Natural killer cell (primary cell): ENCODE data around the gene RAD51B. TPM values are rescaled to one million over a fixed set of nuclear protein-coding genes. Genes with fewer than 3 reads are reported as not detected.

Source experiments
- ATAC-seq, 3 donors: fragments of 150-1000 bp in 2 of 3; fragments of 200-7000 bp in 1 of 3; cut with Tn5 transposase; 1 replicate in 1 of 3; 2 replicates in 2 of 3; pipeline ENCODE4 v1.10.0; 2021; ENCODE audit warnings: mild to moderate bottlenecking in 2 of 3, moderate library complexity in 2 of 3
- DNase-seq, 2 donors: peaks; one replicate each; pipeline versions ENCODE4 v3.0.0 to v3.0.0-alpha.2; 2013 to 2021; ENCODE audit warnings: mixed read lengths in 1 of 2
- H3K27ac ChIP-seq: one replicate; pipeline ENCODE4 v1.5.1; 2013; ENCODE audit warnings: mild to moderate bottlenecking, low read length
- H3K27me3 ChIP-seq: one replicate; pipeline ENCODE4 v1.6.1; 2013; ENCODE audit warnings: low read length; ENCODE audit not compliant: control insufficient read depth, insufficient read depth
- H3K36me3 ChIP-seq: one replicate; pipeline ENCODE4 v1.6.1; 2013; ENCODE audit warnings: low read length; ENCODE audit not compliant: control insufficient read depth, insufficient read depth
- H3K4me1 ChIP-seq: one replicate; pipeline ENCODE4 v1.6.1; 2013; ENCODE audit warnings: low read length; ENCODE audit not compliant: control insufficient read depth, insufficient read depth
- H3K4me3 ChIP-seq: one replicate; pipeline ENCODE4 v1.5.1; 2013; ENCODE audit warnings: low read length
- H3K9me3 ChIP-seq: one replicate; pipeline ENCODE4 v1.6.1; 2013; ENCODE audit warnings: low read length; ENCODE audit not compliant: control insufficient read depth, insufficient read depth
- H3K27ac Mint-ChIP-seq, 2 donors: one replicate each; pipeline ENCODE4 v1.8.0; 2022; ENCODE audit warnings: mild to moderate bottlenecking in 2 of 2, mixed read lengths in 2 of 2, moderate library complexity in 1 of 2
- H3K27me3 Mint-ChIP-seq, 2 donors: one replicate each; pipeline ENCODE4 v1.8.0; 2022; ENCODE audit warnings: low read depth in 2 of 2, mixed read lengths in 2 of 2
- H3K36me3 Mint-ChIP-seq: one replicate; pipeline ENCODE4 v1.8.0; 2022; ENCODE audit warnings: mixed read lengths
- H3K4me1 Mint-ChIP-seq, 2 donors: one replicate each; pipeline ENCODE4 v1.8.0; 2022; ENCODE audit warnings: mixed read lengths in 2 of 2
- H3K4me3 Mint-ChIP-seq: one replicate; pipeline ENCODE4 v1.8.0; 2022; ENCODE audit warnings: mild to moderate bottlenecking, moderate library complexity, mixed read lengths
- H3K9me3 Mint-ChIP-seq, 2 donors: one replicate each; pipeline ENCODE4 v1.8.0; 2022; ENCODE audit warnings: mixed read lengths in 2 of 2
- CTCF ChIP-seq: fragments of 200-600 bp; IDR thresholded peaks from one replicate; pipeline ENCODE4 v1.8.0; 2022; ENCODE audit warnings: antibody characterized with exemption
- WGBS: methylation state at CpG from one replicate; pipeline ENCODE4 v1.1.7; 2013; ENCODE audit warnings: missing lambda C conversion rate; ENCODE audit not compliant: insufficient coverage; 5-methylcytosine and 5-hydroxymethylcytosine counted together
- intact Hi-C: fragments of 100-400 bp; cut with micrococcal nuclease; formaldehyde crosslinking; loops from one replicate; pipeline ENCODE4 v1.14.2; 2022
- total RNA-seq, 4 donors: library from RNA; stranded (reverse); fragments of 120-200 nt in 1 of 4; gene quantifications; one replicate each; pipeline versions ENCODE4 v1.2.3 to v1.2.4, GENCODE V29; 2013 to 2022

Gene RAD51B
- total RNA-seq, 3 donors from 2014 or later (not counting 1 experiment from before 2014, with no cell fraction given) = 28.1 to 37.6 (median 28.6) TPM

DNA sequence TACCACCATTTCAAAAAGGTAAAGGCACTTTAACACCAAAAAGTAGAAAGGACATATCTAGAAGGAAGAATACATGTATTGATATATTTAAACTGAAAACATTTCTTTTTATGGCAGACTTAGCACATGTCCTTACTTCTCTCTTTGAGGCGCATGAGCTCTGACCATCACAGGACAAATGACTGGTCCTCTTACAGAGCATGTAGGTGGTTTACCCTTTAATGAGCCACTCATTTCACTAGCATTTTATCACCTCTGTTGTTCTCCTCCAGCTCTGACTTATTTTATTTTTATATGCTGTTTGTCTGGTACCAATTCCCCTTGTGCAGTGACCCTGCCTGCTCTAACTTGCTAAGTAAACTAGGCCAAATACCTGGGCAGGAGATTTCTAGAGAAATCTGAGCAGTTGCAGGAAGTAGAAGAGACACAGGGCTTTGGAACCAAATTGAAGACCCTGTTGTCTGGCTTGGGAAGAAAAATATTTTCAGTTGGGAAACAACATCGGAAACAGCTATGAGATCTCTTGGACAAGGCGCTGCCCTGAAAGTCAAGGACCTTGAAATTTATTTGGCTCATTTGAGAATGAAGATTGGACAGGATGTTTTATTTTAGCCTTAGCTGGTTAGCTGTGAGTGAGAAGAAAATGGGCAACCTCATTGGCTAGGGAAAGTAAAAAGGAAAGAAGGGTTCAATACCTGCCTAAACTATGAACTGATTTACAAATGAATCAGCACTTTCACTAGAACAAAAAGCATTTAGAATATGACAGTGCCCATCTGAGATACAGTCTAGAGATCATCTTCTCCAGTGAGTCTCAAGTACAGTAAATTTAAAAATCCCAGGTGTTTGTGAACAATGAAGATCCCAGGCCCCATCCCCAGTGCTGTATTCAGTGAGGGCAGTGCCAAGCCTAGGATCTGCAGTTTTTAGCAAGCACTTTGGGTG is 598.9 kb downstream of the RAD51B start:
- ATAC-seq (no peak), DNase-seq (no peak)
- H3K4me3 ChIP-seq = no peak overlapping the region
- Mint-ChIP-seq H3K36me3 (no peaks in the 10 kb centered on the region), H3K27me3 (no peaks in the 10 kb centered on the region), H3K4me3 (no peak overlapping the region), H3K4me1 (peaks cover 7 to 11% of the 10 kb centered on the region in 2 donors), H3K9me3 (no peaks in the 10 kb centered on the region), H3K27ac (no peak overlapping the region)
- no peak for TF ChIP-seq CTCF
- H3K36me3 ChIP-seq = no peaks in the 10 kb centered on the region
- H3K9me3 ChIP-seq = no peaks in the 10 kb centered on the region
- WGBS = 100% methylated on average over 3 of the region's 3 CpGs
- no peak overlapping the region for H3K27ac ChIP-seq
- intact Hi-C loops = no loop called here
- H3K4me1 ChIP-seq = no peaks in the 10 kb centered on the region
- no peaks in the 10 kb centered on the region for H3K27me3 ChIP-seq

DNA sequence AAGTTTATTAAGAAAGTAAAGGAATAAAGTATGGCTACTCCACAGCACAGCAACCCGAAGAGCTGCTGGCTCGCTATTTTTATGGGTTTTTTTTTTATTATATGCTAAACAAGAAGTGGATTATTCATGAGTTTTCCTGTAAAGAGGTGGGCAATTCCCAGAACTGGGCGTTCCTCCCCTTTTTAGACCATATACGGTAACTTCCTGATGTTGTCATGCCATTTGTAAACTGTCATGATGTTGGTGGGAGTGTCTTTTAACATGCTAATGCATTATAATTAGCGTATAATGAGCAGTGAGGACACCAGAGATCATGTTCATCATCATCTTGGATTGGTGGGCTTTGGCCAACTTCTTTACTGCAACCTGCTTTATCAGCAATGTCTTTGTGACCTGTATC is 600.8 kb downstream of the RAD51B start:
- H3K27me3 Mint-ChIP-seq = no peaks in the 10 kb centered on the region
- Histone ChIP-seq H3K4me3 (no peak overlapping the region), H3K36me3 (no peaks in the 10 kb centered on the region), H3K27me3 (no peaks in the 10 kb centered on the region), H3K27ac (no peak overlapping the region), H3K9me3 (no peaks in the 10 kb centered on the region), H3K4me1 (no peaks in the 10 kb centered on the region)
- H3K27ac Mint-ChIP-seq = no peak overlapping the region
- WGBS = 87% methylated on average over 3 of the region's 5 CpGs
- DNase-seq = no peak
- no peaks in the 10 kb centered on the region for H3K9me3 Mint-ChIP-seq
- TF ChIP-seq CTCF = no peak
- peaks cover 7 to 11% of the 10 kb centered on the region in 2 donors for H3K4me1 Mint-ChIP-seq
- no peak overlapping the region for H3K4me3 Mint-ChIP-seq
- no peak for ATAC-seq
- intact Hi-C loops = no loop called here
- no peaks in the 10 kb centered on the region for H3K36me3 Mint-ChIP-seq

DNA sequence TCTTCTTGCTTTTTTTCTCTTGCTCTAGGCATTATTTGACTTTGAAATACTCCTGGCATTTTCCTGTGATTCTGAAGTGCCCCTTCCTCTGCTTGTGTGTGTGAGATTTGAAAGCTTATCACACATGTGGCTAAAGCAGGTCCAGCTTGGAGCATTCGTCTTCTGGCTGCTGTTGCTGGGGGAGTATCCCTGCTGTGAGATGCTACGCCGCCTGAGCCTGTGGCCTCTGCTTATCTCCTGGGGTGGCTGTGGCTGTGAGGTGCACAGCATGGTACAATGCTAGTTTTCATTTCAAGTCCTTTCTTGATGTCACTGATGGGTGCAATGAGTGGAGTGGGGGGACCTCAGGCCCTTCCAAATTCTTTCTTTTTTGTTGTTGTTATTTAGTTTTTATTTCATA is 601.5 kb downstream of the RAD51B start:
- ATAC-seq (no peak), DNase-seq (no peak)
- peaks cover 7 to 11% of the 10 kb centered on the region in 2 donors for H3K4me1 Mint-ChIP-seq
- H3K9me3 Mint-ChIP-seq = no peaks in the 10 kb centered on the region
- no peak overlapping the region for H3K27ac Mint-ChIP-seq
- H3K4me3 ChIP-seq = no peak overlapping the region
- 96% methylated on average over 3 of the region's 3 CpGs for WGBS
- no peak overlapping the region for H3K27ac ChIP-seq
- H3K27me3 ChIP-seq = no peaks in the 10 kb centered on the region
- TF ChIP-seq CTCF = no peak
- intact Hi-C loops = no loop called here
- no peaks in the 10 kb centered on the region for H3K4me1 ChIP-seq
- no peaks in the 10 kb centered on the region for H3K36me3 ChIP-seq
- H3K36me3 Mint-ChIP-seq = no peaks in the 10 kb centered on the region
- no peaks in the 10 kb centered on the region for H3K27me3 Mint-ChIP-seq
- H3K4me3 Mint-ChIP-seq = no peak overlapping the region
- no peaks in the 10 kb centered on the region for H3K9me3 ChIP-seq
